ENCODE results near the gene SPTBN1.

Gene SPTBN1

GRCh38 chr2:54486766-54487165, 30.6 kb downstream of the SPTBN1 start:
- DNase-seq (ENCODE audit: low read depth): no peak
- TF ChIP-seq MAX (IDR thresholded peaks at IDR 0.05; ENCODE audit: low read depth, low read length): no peak
- no peak for TF ChIP-seq MYC (IDR thresholded peaks at IDR 0.05; ENCODE audit: low read depth, low read length)
- no peak for TF ChIP-seq CTCF (IDR thresholded peaks at IDR 0.05; ENCODE audit: low read depth, low read length)
- no peak for TF ChIP-seq POLR2A (IDR thresholded peaks at IDR 0.05; ENCODE audit: extremely low read depth, insufficient read length)
- no peak overlapping the region for H3K4me3 ChIP-seq (ENCODE audit: low read depth, low read length)

GRCh38 chr2:54490863-54491262, 34.7 kb downstream of the SPTBN1 start:
- H3K4me3 ChIP-seq (ENCODE audit: low read depth, low read length): no peak overlapping the region
- TF ChIP-seq MAX (IDR thresholded peaks at IDR 0.05; ENCODE audit: low read depth, low read length) (no peak), CTCF (IDR thresholded peaks at IDR 0.05; ENCODE audit: low read depth, low read length) (no peak), MYC (IDR thresholded peaks at IDR 0.05; ENCODE audit: low read depth, low read length) (no peak), POLR2A (IDR thresholded peaks at IDR 0.05; ENCODE audit: extremely low read depth, insufficient read length) (no peak)

GRCh38 chr2:54492335-54492734, 36.2 kb downstream of the SPTBN1 start:
- no peak overlapping the region for H3K4me3 ChIP-seq (ENCODE audit: low read depth, low read length)
- TF ChIP-seq CTCF (IDR thresholded peaks at IDR 0.05; ENCODE audit: low read depth, low read length): no peak
- TF ChIP-seq MAX (IDR thresholded peaks at IDR 0.05; ENCODE audit: low read depth, low read length): no peak
- no peak for TF ChIP-seq POLR2A (IDR thresholded peaks at IDR 0.05; ENCODE audit: extremely low read depth, insufficient read length)
- no peak for TF ChIP-seq MYC (IDR thresholded peaks at IDR 0.05; ENCODE audit: low read depth, low read length)
- DNase-seq (ENCODE audit: low read depth): no peak

More at GRCh38 chr2:54490863-54491262, 34.7 kb downstream of the SPTBN1 start:
- DNase-seq (ENCODE audit: low read depth): peak; percentile 82

GRCh38 chr2:54494087-54494486, 38.0 kb downstream of the SPTBN1 start:
- TF ChIP-seq POLR2A (IDR thresholded peaks at IDR 0.05; ENCODE audit: extremely low read depth, insufficient read length) (no peak), MAX (IDR thresholded peaks at IDR 0.05; ENCODE audit: low read depth, low read length) (no peak), CTCF (IDR thresholded peaks at IDR 0.05; ENCODE audit: low read depth, low read length) (no peak), MYC (IDR thresholded peaks at IDR 0.05; ENCODE audit: low read depth, low read length) (no peak)
- no peak for DNase-seq (ENCODE audit: low read depth)

GRCh38 chr2:54496920-54497319, 40.8 kb downstream of the SPTBN1 start:
- no peak for DNase-seq (ENCODE audit: low read depth)
- TF ChIP-seq CTCF (IDR thresholded peaks at IDR 0.05; ENCODE audit: low read depth, low read length): no peak
- no peak for TF ChIP-seq MAX (IDR thresholded peaks at IDR 0.05; ENCODE audit: low read depth, low read length)
- no peak for TF ChIP-seq POLR2A (IDR thresholded peaks at IDR 0.05; ENCODE audit: extremely low read depth, insufficient read length)
- TF ChIP-seq MYC (IDR thresholded peaks at IDR 0.05; ENCODE audit: low read depth, low read length): no peak
- H3K4me3 ChIP-seq (ENCODE audit: low read depth, low read length): no peak overlapping the region

More at GRCh38 chr2:54494087-54494486, 38.0 kb downstream of the SPTBN1 start:
- no peak overlapping the region for H3K4me3 ChIP-seq (ENCODE audit: low read depth, low read length)
